Measurements from ENCODE around the gene CYB5A.

CYB5A gene

DNA sequence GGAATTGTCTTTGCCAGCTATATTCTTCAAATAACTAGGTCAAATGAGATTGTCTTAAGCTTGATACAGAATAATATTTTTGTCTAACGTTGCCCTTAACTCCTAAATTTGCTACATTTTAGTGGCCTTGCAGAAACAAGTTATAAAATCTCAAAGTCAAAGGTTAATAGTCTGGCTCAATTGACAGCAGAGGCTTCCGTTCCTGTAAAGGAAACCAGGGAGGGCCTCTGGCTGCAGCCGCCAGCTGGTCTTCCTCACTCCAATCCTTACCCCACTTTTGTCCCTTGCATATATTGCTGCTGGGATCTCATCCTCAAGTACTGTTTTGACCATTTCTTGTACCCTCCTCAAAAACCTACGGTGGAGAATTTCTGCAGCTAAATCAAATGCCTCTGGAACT, 17.1 kb downstream of the CYB5A start:
- DNase-seq, result no peak

DNA sequence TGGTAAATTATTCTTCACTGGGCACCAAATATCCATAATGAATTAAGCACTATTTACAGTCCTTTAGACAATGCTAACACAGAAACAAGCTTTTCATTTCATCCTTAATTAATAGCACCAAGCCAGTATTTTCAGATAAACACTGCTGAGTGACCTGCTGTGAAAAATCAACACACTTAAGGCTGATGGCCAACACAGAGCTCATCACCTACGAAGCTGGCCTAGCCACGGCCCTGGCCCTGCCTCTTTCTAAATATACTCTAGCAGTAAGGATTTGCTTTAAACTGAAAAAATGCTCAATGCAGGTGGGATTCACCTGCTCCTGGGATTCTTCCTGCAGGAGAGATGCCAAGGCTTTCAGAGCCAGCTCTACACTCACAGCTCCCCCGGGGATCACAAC, 18.4 kb downstream of the CYB5A start:
- no peak for DNase-seq

DNA sequence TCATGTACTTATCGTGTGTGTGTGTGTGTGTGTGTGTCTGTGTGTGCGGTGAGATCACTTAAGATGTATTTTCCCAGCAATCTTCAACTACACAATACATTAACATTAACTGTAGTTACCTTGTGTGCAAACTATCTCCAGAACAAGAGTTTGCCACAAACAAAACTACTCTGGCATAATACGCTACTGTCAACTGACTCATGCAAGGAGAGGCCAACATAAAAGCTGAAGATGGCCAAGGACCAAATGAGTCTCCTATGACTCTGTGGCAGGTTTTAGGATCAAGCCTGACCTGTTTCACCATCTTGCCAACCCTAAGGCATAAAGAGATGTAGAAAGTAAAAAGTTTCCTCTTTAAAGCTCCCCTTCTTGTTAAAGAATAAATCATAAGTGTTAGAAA, 20.1 kb downstream of the CYB5A start:
- no peak for DNase-seq

DNA sequence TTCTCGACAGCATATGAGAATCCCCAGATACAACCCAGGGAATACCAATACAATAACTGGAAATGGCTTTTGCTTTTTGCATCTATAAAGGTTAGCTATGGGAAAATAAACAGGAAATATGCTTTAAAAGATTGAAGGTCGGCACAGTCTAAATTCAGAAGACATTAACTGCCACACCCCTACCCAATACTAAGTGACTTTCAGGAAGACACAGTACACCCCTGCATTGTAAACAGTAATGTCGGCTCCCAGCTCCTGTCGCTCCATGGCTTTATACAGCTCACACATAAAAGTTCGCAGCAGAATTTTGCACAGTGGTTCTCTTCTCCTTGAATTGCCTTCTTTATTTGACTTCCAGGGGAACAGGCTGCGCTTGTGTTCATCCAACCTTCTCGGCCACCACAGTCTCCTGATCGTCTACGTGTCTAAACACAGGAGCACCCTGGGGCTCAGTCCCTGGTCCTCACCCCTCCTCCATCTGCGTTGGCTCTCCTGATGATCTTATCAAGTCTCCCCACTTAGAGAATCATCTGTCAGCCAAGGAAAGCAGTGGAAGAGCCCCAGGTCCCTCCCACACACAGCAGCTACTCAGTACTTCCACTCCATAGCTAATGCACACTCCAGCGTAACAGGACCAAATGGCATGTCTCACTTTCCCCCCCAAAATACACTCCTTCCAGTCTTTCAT, 22.7 kb downstream of the CYB5A start:
- DNase-seq, result no peak

DNA sequence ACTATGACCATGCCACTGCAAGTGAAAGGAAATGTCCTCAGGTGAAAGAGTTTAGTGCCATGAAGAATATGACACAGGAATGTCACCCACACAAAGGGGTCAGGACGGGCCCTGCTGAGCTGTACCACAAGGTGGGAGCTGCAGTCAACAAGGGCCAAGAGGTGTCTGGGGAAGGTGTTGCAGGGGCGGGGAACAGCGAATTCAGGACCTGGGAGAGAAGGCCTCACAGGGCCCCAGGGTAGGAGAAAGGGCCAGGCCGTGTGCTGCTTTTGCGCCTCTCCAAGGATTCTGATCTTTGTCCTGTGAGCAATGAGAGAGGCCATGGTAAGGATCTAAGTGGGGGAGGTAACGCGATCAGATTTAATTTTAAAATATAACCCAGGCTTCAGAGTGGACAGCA, 23.6 kb downstream of the CYB5A start:
- no peak for DNase-seq

DNA sequence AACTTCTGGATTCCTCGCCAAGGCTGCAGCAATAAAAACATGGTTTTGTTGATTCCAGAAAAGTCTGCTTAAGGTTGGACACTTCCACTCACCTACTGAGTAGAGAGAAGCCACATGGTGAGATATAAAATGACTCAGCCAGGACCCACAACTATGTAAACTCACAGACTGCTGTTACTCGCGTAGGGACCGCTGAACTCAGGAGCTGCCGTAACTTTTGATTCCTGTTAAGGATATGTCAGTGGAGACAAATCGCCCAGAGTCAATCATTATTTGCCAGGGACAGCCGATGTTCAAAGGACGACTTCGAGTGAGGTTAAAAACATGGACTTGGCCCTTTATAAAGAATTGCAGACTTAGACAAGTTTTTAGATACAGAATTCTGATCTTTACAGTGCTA, 25.6 kb downstream of the CYB5A start:
- DNase-seq, result no peak

DNA sequence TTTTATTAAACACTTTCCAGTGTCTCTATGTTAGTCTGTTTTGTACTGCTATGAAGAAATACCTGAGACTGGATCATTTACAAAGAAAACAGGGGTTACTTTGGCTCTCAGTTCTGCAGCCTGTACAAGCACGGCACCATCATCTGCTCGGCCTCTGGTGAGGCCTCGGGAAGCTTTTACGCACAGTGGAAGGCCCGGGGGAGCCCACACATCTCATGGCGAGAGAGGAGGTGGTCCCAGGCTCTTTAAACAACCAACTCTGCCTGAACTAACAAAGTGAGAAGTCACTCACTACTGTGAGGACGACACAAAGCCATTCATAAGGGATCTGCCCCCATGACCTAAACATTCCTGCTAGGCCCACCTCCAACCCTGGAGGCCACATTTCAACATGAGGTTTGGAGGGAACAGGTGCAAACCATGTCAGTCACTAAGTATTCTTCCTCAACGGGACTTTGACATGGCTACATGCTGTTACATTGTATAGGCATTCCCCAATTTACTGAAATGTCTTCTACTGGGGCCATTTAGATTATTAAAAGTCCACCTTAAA, 26.1 kb downstream of the CYB5A start:
- DNase-seq, result no peak

DNA sequence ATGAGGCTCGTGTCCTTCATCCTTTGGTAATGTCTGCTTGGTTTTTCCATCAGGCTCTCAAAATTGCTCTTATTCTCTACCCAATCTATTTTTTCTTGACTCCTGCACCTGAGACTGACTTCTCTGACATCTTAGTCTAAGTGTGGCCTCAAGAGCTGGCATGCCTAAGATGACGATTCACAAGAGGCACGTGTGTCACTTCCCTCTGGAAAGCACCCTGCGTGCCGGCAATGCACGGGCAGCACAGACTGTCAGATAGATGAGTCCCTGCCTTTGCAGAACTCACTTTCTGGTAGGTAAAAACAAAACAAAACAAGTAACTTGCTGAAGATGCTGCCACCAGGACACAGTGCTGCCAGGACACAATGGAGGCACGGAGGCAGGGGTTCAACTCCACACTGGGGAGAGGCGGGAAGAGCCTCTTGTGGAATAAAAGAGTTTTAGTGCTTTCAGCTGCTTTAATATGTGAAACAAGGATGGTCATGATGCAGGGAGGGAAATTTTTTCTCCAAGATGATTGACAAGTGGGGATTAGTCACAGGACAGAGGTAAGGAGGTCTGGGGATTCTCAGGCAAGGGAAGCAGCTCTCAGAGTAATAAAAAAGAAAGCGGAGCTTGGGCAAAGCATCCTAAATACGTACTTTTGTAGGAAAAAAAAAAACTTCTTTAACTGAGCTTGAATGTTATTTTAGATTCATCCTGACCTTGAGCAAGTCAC, 27.3 kb downstream of the CYB5A start:
- no peak for DNase-seq

DNA sequence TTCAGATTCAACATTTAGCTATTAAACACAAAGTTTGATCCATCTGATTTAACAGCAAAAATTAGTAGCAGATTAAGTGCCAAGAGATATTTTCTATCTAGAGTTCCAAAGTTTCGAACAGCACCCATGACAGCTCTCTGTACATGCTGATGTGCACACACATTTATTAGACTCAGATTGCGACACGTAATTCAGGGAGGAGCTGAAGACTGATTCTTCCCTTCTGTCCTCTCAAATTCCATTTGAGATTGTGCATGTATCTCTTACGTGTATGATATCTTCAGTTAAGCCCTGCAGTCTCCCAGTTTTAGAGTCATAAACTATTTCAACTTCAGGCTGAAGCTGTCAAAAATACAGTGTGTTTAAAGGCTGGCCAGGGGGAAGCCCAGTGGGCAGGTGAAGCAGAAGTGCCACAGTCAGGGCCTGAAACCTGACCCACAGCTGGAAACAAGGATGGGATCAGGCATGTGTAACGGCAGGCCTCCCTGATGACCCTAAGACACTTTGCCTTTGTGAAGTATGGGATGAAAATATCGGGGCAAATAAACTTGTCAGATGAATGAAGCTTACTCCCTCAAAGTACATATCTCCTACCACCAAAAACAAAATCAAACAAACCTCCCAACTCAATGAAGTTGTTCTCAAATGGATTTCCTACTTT, 30.6 kb downstream of the CYB5A start:
- no peak for DNase-seq

DNA sequence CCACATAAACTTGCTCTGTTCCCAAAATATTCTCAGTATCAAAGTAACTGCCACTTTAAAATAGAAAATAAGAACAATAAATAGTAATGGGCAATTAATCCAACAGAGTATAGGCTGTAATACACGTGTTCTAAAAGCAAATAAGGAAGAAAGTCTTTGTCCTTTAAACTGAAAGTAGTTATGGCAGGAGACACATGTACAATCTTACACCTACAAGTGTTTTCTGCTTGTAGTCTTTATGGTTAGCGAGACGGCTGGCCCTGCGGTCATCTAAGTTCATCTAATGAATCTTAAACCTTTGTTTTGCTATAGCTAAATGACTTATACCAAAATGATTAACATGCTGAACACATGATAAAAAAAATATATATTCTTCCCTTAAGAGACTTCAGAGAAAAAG, 32.4 kb downstream of the CYB5A start:
- no peak for DNase-seq

DNA sequence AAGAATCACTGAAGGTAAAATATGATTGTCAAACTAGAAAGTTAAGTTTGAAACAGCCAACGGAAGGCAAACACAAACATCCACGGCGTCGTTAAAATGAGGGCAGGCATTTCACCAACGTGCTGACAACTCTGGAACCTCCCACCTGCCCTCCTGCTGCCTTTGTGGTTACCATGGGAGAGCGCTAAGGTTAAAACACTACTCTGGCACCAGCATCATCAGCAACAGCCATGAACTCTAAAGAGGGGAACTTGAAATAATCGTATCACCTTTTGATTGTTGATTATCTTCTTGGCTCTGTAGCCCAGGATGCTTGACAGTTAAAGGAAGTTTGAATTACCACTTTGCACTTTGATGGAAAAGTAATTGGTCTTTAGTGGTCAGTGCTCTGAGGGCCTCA, 34.7 kb downstream of the CYB5A start:
- no peak for DNase-seq

DNA sequence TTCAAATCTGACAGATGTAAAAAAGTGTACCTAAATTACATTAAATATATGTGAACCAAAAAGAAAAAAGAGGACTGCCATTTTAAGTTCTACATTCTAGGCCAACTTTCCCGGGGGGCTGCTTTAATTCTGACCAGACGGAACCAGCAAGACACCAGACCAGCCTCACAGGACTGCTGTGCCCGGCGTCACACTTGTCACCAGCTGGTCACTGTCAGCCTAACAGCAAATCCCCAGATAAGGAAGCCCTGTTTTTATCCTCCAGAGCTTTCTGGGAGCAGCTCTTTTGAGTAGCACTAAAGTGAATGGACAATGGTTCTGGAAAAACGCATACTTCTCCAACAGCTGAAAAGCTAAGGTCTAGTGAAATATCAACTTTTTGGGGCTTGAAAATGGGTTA, 35.6 kb downstream of the CYB5A start:
- DNase-seq, result no peak

DNA sequence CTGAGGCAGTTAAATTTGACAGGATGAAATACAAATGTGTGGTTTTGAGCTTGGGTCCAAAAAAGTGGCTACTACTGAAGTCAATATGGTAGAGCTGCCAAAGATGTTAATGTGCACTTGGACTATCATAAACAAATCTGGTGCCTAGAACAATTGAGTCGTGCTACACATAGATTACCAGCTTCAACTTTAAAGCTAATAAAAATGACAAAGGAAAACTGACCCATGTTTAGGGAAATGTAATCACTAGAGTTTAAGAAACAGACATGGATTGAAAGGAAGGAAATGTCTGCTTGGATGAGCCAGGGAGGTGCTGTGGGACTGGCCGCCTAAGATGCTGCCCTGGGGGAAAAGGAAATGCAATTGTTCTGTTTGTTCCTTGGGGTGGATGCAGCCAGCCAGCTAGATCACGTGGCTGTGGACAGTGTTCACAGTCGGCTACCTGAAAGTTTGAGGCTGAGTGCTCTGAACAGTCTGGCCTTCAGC, 36.6 kb downstream of the CYB5A start:
- DNase-seq, result no peak

DNA sequence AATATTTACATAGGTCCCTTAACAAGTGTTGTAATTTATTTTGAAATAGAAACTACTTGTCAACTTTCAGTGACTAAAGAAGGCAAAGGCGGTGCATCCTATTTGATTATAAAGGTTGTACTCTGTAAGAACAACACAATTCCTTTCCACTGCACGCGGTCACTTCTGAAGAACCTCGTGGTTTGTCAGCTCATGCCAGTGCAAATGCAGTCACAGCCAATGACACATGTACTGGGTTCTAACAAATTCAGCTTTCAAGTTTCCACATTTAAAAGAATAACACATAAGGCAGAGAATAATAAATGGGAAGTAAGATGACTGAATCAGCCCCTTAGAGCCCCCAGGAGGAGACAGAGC, 39.7 kb downstream of the CYB5A start:
- DNase-seq, result peak; percentile 70

DNA sequence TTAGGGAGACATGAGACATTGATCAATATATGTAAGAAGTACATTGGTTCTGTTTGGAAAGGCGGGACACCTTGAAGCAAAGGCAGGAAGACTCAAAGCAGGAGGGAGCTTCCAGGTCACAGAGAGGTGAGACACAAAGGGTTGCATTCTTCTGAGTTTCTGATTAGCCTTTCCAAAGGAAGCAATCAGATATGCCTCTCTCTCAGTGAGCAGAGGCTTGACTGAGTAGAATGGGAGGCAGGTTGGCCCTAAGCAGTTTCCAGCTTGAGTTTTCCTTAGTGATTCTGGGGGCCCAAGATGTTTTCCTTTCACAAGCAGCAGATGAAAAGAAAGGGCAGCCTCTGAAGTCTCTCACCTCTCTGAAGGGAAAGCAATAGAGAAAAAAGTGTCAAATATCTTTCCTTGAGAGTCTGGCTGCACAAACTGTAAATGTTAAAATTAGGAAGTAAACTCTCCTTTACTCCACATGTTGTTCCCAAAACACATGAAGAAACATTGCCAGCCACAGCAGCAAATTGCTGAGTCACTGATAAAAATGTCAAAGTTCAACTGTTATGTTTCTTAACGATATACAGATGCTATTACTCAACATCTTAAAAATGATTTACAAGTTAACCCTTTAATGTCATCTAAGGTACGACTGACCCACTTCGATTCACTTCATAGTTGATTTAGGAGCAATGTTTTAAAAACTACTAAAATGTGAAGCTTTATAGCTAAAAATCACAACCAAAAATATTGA, 40.3 kb downstream of the CYB5A start:
- peak; percentile 93 for DNase-seq

DNA sequence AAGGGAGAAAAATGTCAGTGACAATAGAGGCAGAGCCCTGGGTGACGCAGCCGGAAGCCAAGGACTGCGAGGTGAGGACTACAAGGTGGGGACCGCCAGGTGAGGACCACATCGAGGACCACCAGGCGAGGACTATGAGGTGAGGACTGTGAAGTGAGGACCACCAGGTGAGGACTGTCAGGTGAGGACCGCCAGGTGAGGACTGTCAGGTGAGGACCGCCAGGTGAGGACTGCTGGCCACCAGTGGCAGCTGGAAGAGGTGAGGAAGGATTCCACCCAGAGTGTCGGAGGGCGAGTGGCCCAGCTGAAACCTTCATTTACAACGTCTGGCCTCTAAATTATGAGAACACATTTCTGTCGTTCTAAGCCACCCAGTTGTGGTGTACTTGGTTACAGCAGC, 41.6 kb downstream of the CYB5A start:
- no peak for DNase-seq

DNA sequence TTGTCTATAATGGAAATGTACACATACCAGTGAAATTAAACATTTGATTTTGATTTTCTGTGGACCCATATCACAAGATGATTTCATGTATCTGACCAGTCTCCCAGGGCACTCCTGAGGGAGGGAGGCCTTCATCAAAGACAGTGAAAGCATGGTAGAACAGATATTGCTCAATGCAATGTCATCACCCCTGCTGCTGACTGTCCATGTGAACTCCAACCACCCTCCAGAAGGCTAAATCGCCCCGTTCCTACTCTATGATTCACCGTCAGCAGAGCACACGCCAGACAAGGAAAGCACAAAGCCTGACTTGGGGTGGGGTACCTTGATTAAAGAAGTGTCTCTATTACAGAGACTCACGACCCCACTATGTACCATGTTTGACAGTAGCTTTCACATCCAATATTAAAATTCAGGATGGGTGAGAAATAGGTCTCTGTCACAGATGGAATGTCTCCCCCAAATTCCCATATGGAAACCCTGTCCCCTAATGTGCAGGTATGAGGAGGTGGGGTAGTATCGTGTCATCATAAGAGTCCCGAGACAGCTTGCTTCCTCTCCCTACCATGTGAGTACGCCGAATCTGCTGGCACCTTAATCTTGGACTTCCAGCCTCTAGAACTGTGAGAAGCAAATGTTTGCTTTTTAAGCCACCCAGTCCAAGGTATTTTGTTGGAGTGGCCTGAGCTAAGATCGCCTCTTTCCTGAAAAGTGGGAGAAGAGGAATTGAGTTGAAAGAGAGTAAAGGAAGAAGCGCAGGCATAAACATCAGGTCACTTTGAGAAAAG, 42.4 kb downstream of the CYB5A start:
- peak; percentile 85 for DNase-seq

DNA sequence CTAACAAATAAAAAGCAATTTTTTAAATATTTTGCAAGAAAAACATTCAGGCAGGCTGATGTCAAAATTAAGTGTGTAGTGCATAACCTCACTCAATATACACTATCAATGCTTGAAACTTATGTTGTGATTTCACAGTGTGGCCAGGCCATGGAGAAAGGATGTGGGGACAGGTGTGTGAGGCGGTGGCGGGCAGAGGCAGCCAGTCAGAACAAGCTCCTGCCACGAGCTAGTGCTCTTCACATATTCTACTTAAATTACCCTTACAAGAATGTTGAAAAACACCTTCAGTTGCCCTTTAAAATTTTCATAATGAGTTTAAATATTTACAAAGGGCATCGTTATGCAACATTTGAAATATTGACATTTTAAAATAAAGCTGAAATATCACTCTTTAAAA, 43.2 kb downstream of the CYB5A start:
- DNase-seq, result no peak

DNA sequence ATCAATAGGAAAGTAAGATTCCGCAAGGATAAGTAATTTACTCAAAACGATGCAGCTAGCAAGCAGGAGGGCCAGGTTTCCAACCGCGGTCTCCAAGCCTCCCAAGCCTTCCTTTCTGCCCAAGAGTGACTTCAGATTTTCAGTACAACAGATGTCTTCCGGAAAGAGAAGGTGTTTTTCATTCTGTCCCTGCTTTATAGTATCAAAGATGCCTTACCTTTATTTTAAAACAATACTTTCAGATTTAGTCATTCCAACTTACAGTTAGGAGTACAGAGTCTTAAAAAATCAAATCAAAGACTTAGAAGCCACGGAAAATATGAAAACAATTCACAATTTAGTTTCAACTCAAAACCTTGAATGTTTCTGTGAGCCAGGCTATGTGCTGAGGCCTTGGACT, 43.6 kb downstream of the CYB5A start:
- DNase-seq, result no peak

DNA sequence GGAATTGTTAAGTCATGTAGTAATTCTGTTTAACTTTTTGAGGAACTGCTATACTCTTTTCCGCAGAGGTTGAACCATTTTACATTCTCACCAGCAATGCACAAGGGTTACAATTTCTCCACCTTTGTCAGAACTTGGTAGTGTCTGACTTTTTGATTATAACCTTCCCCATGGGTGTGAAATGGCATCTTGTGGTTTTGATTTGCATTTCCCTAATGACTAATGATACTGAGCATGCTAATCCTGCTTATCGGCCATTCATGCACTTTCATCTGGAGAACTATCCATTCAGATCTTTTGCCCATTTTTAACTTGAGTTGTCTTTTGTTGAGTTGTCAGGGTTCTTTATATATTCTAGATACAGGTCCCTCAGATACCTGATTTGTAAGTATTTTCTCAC, 47.2 kb downstream of the CYB5A start:
- no peak for DNase-seq

DNA sequence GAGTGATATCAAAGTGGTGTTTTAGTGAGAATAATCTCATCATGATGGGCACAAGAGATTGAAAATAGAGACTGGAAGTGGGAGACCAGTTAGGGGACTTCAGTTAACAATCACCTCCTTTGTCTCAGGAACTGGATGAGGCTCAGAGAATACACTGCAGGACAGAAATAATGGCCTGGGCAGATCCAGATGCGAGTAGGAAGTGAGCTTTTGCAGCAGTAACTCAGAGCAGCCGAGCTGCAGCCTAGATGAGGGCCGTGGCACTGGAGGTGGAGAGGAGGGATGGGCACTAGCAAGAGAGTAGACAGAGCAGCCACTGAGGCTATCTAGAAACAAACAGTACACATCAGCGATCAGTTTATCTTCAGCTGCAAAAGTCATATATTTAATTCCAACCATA, 48.6 kb downstream of the CYB5A start:
- no peak for DNase-seq

DNA sequence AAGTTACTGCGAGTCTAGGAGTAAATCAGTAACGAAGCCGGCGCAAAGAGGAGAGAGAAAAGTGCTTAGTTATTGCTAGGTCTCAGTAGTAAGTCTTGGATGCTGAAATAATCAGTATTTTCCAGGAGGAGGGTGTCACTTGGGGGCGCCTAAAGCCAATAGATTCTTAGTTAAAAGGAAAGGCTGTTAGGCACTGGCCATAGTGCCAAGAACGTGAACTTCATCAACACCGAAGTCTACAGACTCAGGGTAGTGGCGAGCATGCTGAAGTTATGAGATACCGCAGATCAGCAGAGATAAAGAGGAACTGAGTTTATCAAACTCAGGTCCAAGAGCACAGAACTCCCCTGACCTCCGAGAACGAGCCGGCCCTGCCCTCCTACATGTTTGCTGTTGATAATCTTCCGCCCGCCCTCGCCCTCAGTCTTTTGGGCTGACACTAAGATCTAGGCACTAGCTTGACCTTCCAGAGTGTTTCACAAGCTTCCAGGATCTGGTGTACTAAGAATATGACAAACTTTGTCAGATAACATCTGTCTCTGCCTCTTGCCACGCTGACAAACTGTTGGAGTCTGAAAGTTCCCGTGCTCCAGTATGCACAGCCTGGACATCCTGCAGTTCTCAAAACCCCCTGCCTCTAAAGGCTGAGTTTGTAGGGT, 49.2 kb downstream of the CYB5A start:
- DNase-seq, result peak; percentile 14
